Fibroblast of lung (primary cell): ENCODE measurements around the gene CAPN10. TPM values are rescaled to one million over a fixed set of nuclear protein-coding genes. Genes with fewer than 3 reads are reported as not detected.

Experiments
- DNase-seq, 2 donors: peaks; one replicate each; pipeline versions ENCODE4 v3.0.0 to v3.0.0-alpha.2; 2010; ENCODE audit warnings: low read depth in 2 of 2
- H2AFZ ChIP-seq: 2 replicates; pipeline ENCODE4 v1.5.1; 2012; ENCODE audit warnings: low read length, control low read depth, inconsistent platforms
- H3K27ac ChIP-seq: 2 replicates; pipeline ENCODE4 v1.5.1; 2011; ENCODE audit warnings: low read length, control low read depth; ENCODE audit not compliant: insufficient read depth
- H3K27me3 ChIP-seq: 2 replicates; pipeline ENCODE4 v1.5.1; 2011; ENCODE audit warnings: mild to moderate bottlenecking, low read length; ENCODE audit not compliant: control insufficient read depth, insufficient read depth
- H3K36me3 ChIP-seq: 2 replicates; pipeline ENCODE4 v1.5.1; 2011; ENCODE audit warnings: low read length; ENCODE audit not compliant: control insufficient read depth, insufficient read depth
- H3K4me1 ChIP-seq: 2 replicates; pipeline ENCODE4 v1.5.1; 2011; ENCODE audit warnings: low read length; ENCODE audit not compliant: control insufficient read depth, insufficient read depth; ENCODE audit errors: extremely low read depth
- H3K4me2 ChIP-seq: 2 replicates; pipeline ENCODE4 v1.5.1; 2011; ENCODE audit warnings: low read length, control low read depth; ENCODE audit not compliant: insufficient read depth; ENCODE audit errors: extremely low read depth
- H3K4me3 ChIP-seq, 4 experiments: fragments of 200-600 bp in 1 of 4; sonication (generic) in 1 of 4; replicated peaks in 1 of 4; 2 replicates each; pipeline ENCODE4 v1.5.1; 2011 to 2016; ENCODE audit warnings: low read length in 4 of 4, low read depth in 3 of 4, mild to moderate bottlenecking in 3 of 4, control low read depth in 2 of 4, inconsistent platforms in 1 of 4, mixed read lengths in 1 of 4; ENCODE audit not compliant: insufficient read depth in 1 of 4; ENCODE audit errors: control extremely low read depth in 1 of 4
- H3K79me2 ChIP-seq: 2 replicates; pipeline ENCODE4 v1.5.1; 2012; ENCODE audit warnings: mild to moderate bottlenecking, low read length, inconsistent platforms; ENCODE audit not compliant: control insufficient read depth, insufficient read depth
- H3K9ac ChIP-seq: 2 replicates; pipeline ENCODE4 v1.5.1; 2011; ENCODE audit warnings: mild to moderate bottlenecking, low read length, control low read depth; ENCODE audit not compliant: insufficient read depth
- H3K9me3 ChIP-seq: 2 replicates; pipeline ENCODE4 v1.5.1; 2012; ENCODE audit warnings: low read depth, low read length; ENCODE audit not compliant: control insufficient read depth, insufficient read depth
- H4K20me1 ChIP-seq: 2 replicates; pipeline ENCODE4 v1.5.1; 2011; ENCODE audit warnings: low read length; ENCODE audit not compliant: control insufficient read depth, insufficient read depth; ENCODE audit errors: extremely low read depth
- EZH2 ChIP-seq: IDR thresholded peaks from 2 replicates; pipeline ENCODE4 v1.5.1; 2012; ENCODE audit warnings: low read length, control low read depth, mild to moderate bottlenecking; ENCODE audit errors: missing control alignments
- polyA plus RNA-seq, 2 donors: library from polyadenylated mRNA; depleted of rRNA in 1 of 2; stranded (reverse) in 1 of 2; unstranded in 1 of 2; fragments of >200 nt; gene quantifications; 2 replicates each; pipeline ENCODE4 v1.2.1, GENCODE V29; 2011 to 2012; ENCODE audit warnings: missing spikeins in 1 of 2
- total RNA-seq: library from RNA; depleted of rRNA; stranded (reverse); fragments of >200 nt; gene quantifications from 2 replicates; pipeline ENCODE4 v1.2.1, GENCODE V29; 2014
- TF ChIP-seq, protein P1 (sequence below), 2 donors: IDR thresholded peaks in 1 of 2; conservative IDR thresholded peaks in 1 of 2; 1 replicate in 1 of 2; 2 replicates in 1 of 2; pipeline ENCODE4 v1.5.1; 2011 to 2012; ENCODE audit warnings: low read length in 2 of 2, control low read depth in 1 of 2, inconsistent platforms in 1 of 2, low read depth in 1 of 2, mild to moderate bottlenecking in 1 of 2

Gene CAPN10
- total and polyA plus RNA-seq, 2 donors (not counting 1 experiment from before 2014, with no cell fraction given): 3.6 to 23.0 TPM

DNA sequence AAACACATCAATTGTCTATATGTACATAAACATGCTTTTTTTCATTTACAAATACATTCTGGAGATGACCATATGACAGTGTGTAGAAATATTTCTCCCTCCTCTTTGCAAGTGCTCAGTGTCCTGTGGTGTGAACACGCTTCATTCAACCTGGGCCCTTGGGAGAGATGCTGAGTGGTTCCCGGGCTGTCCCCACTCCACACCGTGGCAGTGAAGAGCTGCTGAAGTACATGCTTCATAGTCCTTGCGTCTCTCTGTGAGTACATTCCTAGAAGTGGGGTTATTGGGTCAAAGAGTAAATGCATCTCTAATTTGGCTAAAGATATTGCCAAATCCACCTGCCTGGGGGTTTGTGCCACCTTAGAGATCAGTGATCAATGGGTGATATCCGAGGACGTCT is 32.2 kb downstream of the CAPN10 start:
- no peak for DNase-seq
- no peak overlapping the region for H3K9ac ChIP-seq
- no peaks in the 10 kb centered on the region for H3K9me3 ChIP-seq
- H3K36me3 ChIP-seq: no peaks in the 10 kb centered on the region
- H2AFZ ChIP-seq: no peak overlapping the region
- H3K4me1 ChIP-seq: no peaks in the 10 kb centered on the region
- no peaks in the 10 kb centered on the region for H4K20me1 ChIP-seq
- no peak for TF ChIP-seq EZH2
- TF ChIP-seq, protein P1, sequence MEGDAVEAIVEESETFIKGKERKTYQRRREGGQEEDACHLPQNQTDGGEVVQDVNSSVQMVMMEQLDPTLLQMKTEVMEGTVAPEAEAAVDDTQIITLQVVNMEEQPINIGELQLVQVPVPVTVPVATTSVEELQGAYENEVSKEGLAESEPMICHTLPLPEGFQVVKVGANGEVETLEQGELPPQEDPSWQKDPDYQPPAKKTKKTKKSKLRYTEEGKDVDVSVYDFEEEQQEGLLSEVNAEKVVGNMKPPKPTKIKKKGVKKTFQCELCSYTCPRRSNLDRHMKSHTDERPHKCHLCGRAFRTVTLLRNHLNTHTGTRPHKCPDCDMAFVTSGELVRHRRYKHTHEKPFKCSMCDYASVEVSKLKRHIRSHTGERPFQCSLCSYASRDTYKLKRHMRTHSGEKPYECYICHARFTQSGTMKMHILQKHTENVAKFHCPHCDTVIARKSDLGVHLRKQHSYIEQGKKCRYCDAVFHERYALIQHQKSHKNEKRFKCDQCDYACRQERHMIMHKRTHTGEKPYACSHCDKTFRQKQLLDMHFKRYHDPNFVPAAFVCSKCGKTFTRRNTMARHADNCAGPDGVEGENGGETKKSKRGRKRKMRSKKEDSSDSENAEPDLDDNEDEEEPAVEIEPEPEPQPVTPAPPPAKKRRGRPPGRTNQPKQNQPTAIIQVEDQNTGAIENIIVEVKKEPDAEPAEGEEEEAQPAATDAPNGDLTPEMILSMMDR (conservative IDR thresholded peaks at IDR 0.05 in 1 of 2, IDR thresholded peaks at IDR 0.05 in 1 of 2; ENCODE audit: low read depth in 1 of 2, low read length in 2 of 2): no peak
- H3K4me2 ChIP-seq: no peak overlapping the region
- H3K79me2 ChIP-seq: no peaks in the 10 kb centered on the region
- no peak overlapping the region for H3K27ac ChIP-seq
- H3K4me3 ChIP-seq: no peak overlapping the region
- no peaks in the 10 kb centered on the region for H3K27me3 ChIP-seq

DNA sequence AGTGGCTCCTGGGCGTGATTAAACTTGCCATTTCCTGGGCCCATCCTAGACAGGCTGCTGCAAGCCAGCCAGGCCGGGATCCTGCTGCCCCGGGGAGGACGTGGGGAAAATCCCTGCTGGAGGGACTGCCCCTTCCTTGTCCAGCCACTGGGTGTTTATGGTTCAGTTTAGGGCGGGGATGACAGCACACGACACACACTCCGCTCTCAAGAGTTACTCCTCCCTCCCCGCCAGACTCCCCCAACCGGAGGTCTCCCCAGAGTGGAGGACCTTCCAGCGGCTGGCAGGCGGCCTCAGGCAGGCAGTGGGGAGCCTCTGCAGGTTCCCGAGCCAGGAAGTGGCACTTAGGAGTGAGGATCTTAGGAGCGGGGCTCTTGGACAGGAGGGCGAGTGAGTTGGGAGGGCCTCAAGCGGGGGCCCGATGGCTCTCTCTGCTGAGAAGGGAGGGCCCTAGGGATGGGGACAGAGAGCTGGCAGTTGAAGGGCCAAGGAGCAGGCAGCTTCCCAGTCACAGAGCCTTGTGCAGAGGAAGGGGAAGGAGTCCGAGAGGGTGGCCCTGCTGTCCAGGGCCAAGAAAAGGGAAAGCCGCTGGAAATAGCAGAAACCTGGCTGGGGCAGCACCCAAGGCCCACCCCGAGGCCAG is 33.1 kb downstream of the CAPN10 start:
- Histone ChIP-seq H3K36me3 (no peaks in the 10 kb centered on the region), H2AFZ (no peak overlapping the region), H3K9ac (no peak overlapping the region), H3K27me3 (no peaks in the 10 kb centered on the region), H3K4me2 (no peak overlapping the region), H3K27ac (no peak overlapping the region), H3K79me2 (no peaks in the 10 kb centered on the region), H3K9me3 (no peaks in the 10 kb centered on the region), H4K20me1 (no peaks in the 10 kb centered on the region), H3K4me3 (no peak overlapping the region), H3K4me1 (no peaks in the 10 kb centered on the region)
- no peak for DNase-seq
- no peak for TF ChIP-seq EZH2
- TF ChIP-seq, protein P1 (conservative IDR thresholded peaks at IDR 0.05 in 1 of 2, IDR thresholded peaks at IDR 0.05 in 1 of 2; ENCODE audit: low read depth in 1 of 2, low read length in 2 of 2): no peak

DNA sequence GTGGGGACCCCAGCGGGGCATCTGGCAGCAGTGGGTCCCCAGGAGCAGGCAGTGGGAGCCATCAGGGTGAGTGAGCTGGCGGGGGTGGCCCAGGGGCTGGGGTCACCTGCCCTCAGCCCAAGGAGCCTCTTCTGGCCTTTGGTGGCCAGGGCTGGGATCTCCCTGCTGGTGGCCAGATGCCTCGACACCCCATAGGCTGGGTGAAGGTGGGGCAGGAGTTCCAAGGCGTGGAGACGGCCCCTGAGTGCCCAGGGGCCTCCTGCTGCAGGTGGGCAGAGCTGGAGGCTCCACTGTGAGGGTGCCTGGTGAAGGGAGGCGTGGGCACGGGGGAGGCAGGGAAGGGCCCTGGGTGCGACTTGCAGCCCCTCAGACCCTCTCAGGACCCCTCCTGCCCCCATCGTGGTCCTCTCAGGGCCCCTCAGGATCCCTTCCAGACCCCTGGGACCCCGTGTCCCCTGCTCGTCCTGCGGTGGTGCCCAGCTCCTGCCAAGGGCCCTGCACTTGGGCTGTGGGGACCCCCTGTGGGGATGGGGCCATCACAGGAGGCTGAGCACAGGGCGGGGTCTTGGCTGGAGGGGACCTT is 33.7 kb downstream of the CAPN10 start:
- H3K4me1 ChIP-seq: no peaks in the 10 kb centered on the region
- H3K4me3 ChIP-seq: no peak overlapping the region
- H4K20me1 ChIP-seq: no peaks in the 10 kb centered on the region
- no peaks in the 10 kb centered on the region for H3K27me3 ChIP-seq
- H3K27ac ChIP-seq: no peak overlapping the region
- no peak overlapping the region for H2AFZ ChIP-seq
- H3K36me3 ChIP-seq: no peaks in the 10 kb centered on the region
- TF ChIP-seq EZH2: no peak
- TF ChIP-seq, protein P1 (conservative IDR thresholded peaks at IDR 0.05 in 1 of 2, IDR thresholded peaks at IDR 0.05 in 1 of 2; ENCODE audit: low read depth in 1 of 2, low read length in 2 of 2): no peak
- H3K9me3 ChIP-seq: no peaks in the 10 kb centered on the region
- no peak overlapping the region for H3K4me2 ChIP-seq
- no peak overlapping the region for H3K9ac ChIP-seq
- H3K79me2 ChIP-seq: no peaks in the 10 kb centered on the region
- DNase-seq: no peak
